Measurements from ENCODE around the gene GRIP2. TPM values are rescaled to one million over a fixed set of nuclear protein-coding genes. Genes with fewer than 3 reads are reported as not detected.

Gene GRIP2
- total and polyA plus RNA-seq, 9 of the 15 experiments (the other 6 are each of a cell fraction or from before 2014, with no cell fraction given): 0.01 TPM; not detected in 7

GRCh38 chr3:14459384-14459783 lies 80.8 kb downstream of the GRIP2 start:
- DNase-seq (ENCODE audit: extremely low read depth in 1 of 4, low spot score in 3 of 4): no peak
- Histone ChIP-seq H3K9ac (ENCODE audit: insufficient read depth in 1 of 2, low read depth in 2 of 2, low read length in 2 of 2) (no peak overlapping the region), H3K9me3 (replicated peaks; ENCODE audit: control insufficient read depth, insufficient read depth, low read depth, low read length) (no peaks in the 10 kb centered on the region), H3K36me3 (ENCODE audit: control insufficient read depth, insufficient read depth, low read length) (peaks cover 100% of the 10 kb centered on the region), H3K4me1 (replicated peaks in 1 of 2; ENCODE audit: control insufficient read depth in 2 of 2, insufficient read depth in 2 of 2, low read length in 2 of 2) (peaks cover 9 to 12% of the 10 kb centered on the region in 2 experiments; a peak in 3 of 5 replicates), H3K9me1 (ENCODE audit: control insufficient read depth, insufficient read depth, low read length) (peaks cover 3% of the 10 kb centered on the region), H3K79me2 (ENCODE audit: control insufficient read depth, insufficient read depth, low read length) (no peaks in the 10 kb centered on the region), H3K27ac (ENCODE audit: extremely low read depth, low read depth, low read length) (no peak overlapping the region), H3K4me3 (no peak overlapping the region), H3K4me2 (ENCODE audit: insufficient read depth, low read length) (no peak overlapping the region), H4K20me1 (replicated peaks; ENCODE audit: control insufficient read depth, insufficient read depth, low read length) (no peaks in the 10 kb centered on the region), H2AFZ (ENCODE audit: low read depth, low read length) (no peak overlapping the region), H3K27me3 (ENCODE audit: control insufficient read depth in 2 of 2, insufficient read depth in 2 of 2, low read length in 2 of 2) (no peaks in the 10 kb centered on the region)
- 80% methylated on average over 5 of the region's 5 CpGs for WGBS (ENCODE audit: insufficient coverage, low coverage, missing lambda C conversion rate)
- BruUV-seq (replicated peaks): no TSS peak
- intact Hi-C loops (cut with micrococcal nuclease): loop anchor here (2.0 kb wide), 1 partner anchor 57 kb away; the partner anchor contains the start of gene SLC6A6
- peak; percentile 41; the same call in 1 of the 2 replicates for TF ChIP-seq POLR2G (IDR thresholded peaks at IDR 0.05; ENCODE audit: low read depth, low read length)
- no peak for TF ChIP-seq ZBTB40 (IDR thresholded peaks at IDR 0.05)
- no peak for TF ChIP-seq ZBTB40 (CRISPR knock-in tag; IDR thresholded peaks at IDR 0.05)
- no peak for ATAC-seq
- ChIA-PET POLR2A (interaction anchor here (0.8 to 1.2 kb wide), 2 partner anchors 9 to 1402 kb away, joined by 3 read pairs; no protein-coding TSS in a partner anchor), CTCF (ENCODE audit: low intra/inter-chr PET ratio) (interaction anchor here (4.4 to 4.7 kb wide), 2 partner anchors 198 to 256 kb away, joined by 55 to 69 read pairs; no protein-coding TSS in a partner anchor)
- no peak for FAIRE-seq
- in situ Hi-C loops (cut with MboI): no loop called here

Measured in K562 (cell line).